ENCODE data around the gene SLC25A23. TPM values are rescaled to one million over a fixed set of nuclear protein-coding genes. Genes with fewer than 3 reads are reported as not detected.
A peak's percentile ranks its signal among the peaks of the same experiment; 100 is the strongest.

Gene SLC25A23
- polyA plus RNA-seq, 2 of the 4 experiments (the other 2 are of a cell fraction): 3.3 to 18.2 TPM

GRCh38 chr19:6393074-6393982 is 66.3 kb downstream of the SLC25A23 start, which contains the start of gene GTF2F1:
TSS of gene GTF2F1 (minus strand) at chr19:6393164. CDS start at chr19:6392995, 169 bp downstream.
- FAIRE-seq (no peak), DNase-seq (ENCODE audit: low read depth in 1 of 2, low spot score in 1 of 2) (peak; percentile 93 to 94), ATAC-seq (peak; percentile 93 to 94)
- 0% methylated on average over 28 of the region's 69 CpGs for WGBS (ENCODE audit: missing lambda C conversion rate)
- peak within 1 kb of the TSS; percentile 85 to 100 for H3K27ac ChIP-seq
- H3K4me2 ChIP-seq: peak within 1 kb of the TSS; percentile 86
- H3K4me1 ChIP-seq: peaks cover 6% of the 10 kb centered on the region; the same call in 1 of the 3 replicates
- ChIA-PET POLR2A (interaction anchor here (0.6 to 1.3 kb wide), 5 partner anchors 10 to 83 kb away, joined by 3 to 10 read pairs (median 3); partner anchors contain the start of genes ALKBH7, KHSRP and SLC25A23), CTCF (no interaction called here)
- H3K4me3 ChIP-seq: peak within 1 kb of the TSS; percentile 87
- no peaks in the 10 kb centered on the region for H3K9me3 ChIP-seq
- TF ChIP-seq CTCF (IDR thresholded peaks at IDR 0.05): no peak
- TF ChIP-seq FOXS1 (CRISPR knock-in tag; IDR thresholded peaks at IDR 0.05): no peak
- no peak for TF ChIP-seq TP53 (CRISPR knock-in tag; IDR thresholded peaks at IDR 0.05)
- no peak for TF ChIP-seq ZSCAN20 (CRISPR knock-in tag; IDR thresholded peaks at IDR 0.05)
- TF ChIP-seq E2F6 (IDR thresholded peaks at IDR 0.05; ENCODE audit: borderline replicate concordance, low read depth): no peak
- 0 out of 3 replicates have a peak, but pooled peaks have one; percentile 33 for TF ChIP-seq BCL3 (IDR thresholded peaks at IDR 0.05)
- TF ChIP-seq PHF8 (IDR thresholded peaks at IDR 0.05; ENCODE audit: borderline replicate concordance, low read depth): peak; percentile 60; the same call in 1 of the 2 replicates
- no peak for TF ChIP-seq HOXB13 (CRISPR knock-in tag; IDR thresholded peaks at IDR 0.05; ENCODE audit: low read depth)
- TF ChIP-seq NR3C1 (IDR thresholded peaks at IDR 0.05): no peak
- no peak for TF ChIP-seq RFX5 (IDR thresholded peaks at IDR 0.05)
- no peak for TF ChIP-seq FOSB (CRISPR knock-in tag; IDR thresholded peaks at IDR 0.05)
- TF ChIP-seq ESRRA (IDR thresholded peaks at IDR 0.05; ENCODE audit: borderline replicate concordance, low read length): no peak
- TF ChIP-seq, protein P1, sequence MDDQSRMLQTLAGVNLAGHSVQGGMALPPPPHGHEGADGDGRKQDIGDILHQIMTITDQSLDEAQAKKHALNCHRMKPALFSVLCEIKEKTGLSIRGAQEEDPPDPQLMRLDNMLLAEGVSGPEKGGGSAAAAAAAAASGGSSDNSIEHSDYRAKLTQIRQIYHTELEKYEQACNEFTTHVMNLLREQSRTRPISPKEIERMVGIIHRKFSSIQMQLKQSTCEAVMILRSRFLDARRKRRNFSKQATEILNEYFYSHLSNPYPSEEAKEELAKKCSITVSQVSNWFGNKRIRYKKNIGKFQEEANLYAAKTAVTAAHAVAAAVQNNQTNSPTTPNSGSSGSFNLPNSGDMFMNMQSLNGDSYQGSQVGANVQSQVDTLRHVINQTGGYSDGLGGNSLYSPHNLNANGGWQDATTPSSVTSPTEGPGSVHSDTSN (IDR thresholded peaks at IDR 0.05): no peak
- no peak for TF ChIP-seq MAZ (IDR thresholded peaks at IDR 0.05; ENCODE audit: borderline replicate concordance, low read depth, low read length)
- no peak for TF ChIP-seq TFCP2L1 (CRISPR knock-in tag; IDR thresholded peaks at IDR 0.05)
- TF ChIP-seq HEYL (CRISPR knock-in tag; IDR thresholded peaks at IDR 0.05): no peak
- no peak for TF ChIP-seq NPAS2 (CRISPR knock-in tag; IDR thresholded peaks at IDR 0.05; ENCODE audit: borderline replicate concordance)
- no peak for TF ChIP-seq REST (IDR thresholded peaks at IDR 0.05)
- no peak for TF ChIP-seq ZNF302 (CRISPR knock-in tag; IDR thresholded peaks at IDR 0.05)
- TF ChIP-seq KDM5A (IDR thresholded peaks at IDR 0.05): no peak
- TF ChIP-seq, protein P2, sequence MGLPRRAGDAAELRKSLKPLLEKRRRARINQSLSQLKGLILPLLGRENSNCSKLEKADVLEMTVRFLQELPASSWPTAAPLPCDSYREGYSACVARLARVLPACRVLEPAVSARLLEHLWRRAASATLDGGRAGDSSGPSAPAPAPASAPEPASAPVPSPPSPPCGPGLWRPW (IDR thresholded peaks at IDR 0.05): no peak
- TF ChIP-seq EHMT2 (IDR thresholded peaks at IDR 0.05; ENCODE audit: low read depth): no peak
- peak in 1 of 2 experiments; percentile 36; a peak in 1 of 5 replicates for TF ChIP-seq JUN (IDR thresholded peaks at IDR 0.05)
- TF ChIP-seq, protein P3, sequence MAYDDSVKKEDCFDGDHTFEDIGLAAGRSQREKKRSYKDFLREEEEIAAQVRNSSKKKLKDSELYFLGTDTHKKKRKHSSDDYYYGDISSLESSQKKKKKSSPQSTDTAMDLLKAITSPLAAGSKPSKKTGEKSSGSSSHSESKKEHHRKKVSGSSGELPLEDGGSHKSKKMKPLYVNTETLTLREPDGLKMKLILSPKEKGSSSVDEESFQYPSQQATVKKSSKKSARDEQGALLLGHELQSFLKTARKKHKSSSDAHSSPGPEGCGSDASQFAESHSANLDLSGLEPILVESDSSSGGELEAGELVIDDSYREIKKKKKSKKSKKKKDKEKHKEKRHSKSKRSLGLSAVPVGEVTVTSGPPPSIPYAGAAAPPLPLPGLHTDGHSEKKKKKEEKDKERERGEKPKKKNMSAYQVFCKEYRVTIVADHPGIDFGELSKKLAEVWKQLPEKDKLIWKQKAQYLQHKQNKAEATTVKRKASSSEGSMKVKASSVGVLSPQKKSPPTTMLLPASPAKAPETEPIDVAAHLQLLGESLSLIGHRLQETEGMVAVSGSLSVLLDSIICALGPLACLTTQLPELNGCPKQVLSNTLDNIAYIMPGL (CRISPR knock-in tag; IDR thresholded peaks at IDR 0.05; ENCODE audit: borderline replicate concordance): no peak
- TF ChIP-seq HDAC2 (IDR thresholded peaks at IDR 0.05): no peak
- TF ChIP-seq SMC3 (IDR thresholded peaks at IDR 0.05): no peak
- TF ChIP-seq CHD4 (IDR thresholded peaks at IDR 0.05; ENCODE audit: borderline replicate concordance): no peak
- no peak for TF ChIP-seq CBX8 (IDR thresholded peaks at IDR 0.05)
